Measurements from ENCODE around the gene SNRPA1.

Gene SNRPA1

DNA sequence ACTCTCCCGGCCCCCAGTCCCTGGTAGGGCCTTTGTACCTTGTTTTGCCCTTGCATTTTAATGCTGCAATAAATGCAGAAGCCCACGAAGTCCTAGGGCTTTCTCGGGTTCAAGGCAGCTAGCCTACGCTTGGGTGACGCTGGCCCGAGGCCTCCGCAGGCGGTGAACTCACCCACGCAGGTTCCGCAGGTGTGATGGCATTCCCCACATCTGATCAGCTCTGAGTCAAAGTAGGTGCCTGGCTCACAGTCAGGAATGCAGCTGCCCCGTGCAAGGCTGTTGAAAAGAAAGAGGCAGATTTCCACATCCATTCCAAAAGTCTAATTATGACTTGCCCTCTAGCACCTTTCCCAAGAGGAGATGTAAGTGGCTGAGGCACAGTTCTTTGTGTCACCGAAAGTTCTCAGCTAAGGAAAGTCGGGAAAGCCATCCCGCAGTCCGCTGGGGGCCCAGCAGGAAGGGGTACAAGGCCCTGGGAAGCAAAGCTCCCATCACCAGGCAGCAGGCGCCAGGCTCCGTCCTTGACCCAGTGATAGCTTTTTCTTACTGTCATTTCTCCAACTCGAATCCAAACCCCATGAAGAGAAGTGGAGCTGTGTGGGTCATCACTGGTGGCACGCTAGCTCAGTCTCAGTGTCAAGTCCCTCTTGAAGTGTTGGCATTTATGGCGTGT is 23.2 kb upstream of the SNRPA1 start:
- no peak for DNase-seq

DNA sequence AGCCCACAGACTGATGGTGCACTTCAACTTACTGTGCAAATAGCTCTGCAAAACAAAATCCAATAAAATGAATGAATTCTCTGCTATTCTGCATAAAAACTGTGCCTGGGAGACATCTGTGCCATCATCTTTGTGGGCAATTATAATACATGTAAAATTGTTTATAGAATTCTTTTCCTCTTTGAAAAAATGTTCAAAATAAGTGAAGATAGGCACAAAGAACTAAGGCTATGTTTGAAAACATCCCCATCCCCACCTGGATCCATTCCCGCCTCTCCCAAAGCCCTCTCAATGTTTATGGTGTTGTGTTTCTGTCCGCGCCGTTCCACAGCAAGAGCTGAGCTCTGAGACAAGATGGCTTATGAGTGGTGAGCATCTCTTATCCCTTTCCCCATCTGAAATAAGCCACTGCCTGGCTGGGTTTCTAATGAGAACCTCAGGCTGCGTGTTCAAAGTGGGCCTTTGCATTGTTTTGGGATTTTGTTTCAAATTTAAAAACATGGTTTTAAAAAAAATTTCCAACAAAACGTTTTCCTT is 22.4 kb upstream of the SNRPA1 start:
- no peak for DNase-seq

DNA sequence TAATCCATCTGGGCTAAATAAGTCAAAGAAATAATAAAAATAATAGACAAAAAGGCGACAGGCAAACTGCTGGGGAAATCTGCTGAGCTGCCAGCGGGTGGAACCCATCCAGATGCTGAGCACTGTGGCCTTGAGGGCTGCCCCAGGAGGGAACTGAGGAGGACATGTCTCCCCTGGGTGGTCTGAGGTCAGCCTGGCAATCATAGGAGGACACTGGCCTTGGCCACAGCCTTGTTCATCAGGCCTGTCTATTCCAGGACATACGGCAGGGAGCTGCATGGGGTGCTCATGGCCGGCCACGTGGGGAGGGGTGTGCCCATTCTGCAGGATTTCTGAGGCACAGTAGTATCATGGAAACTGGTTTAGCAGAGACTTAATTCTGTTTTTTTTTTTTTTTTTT is 21.5 kb upstream of the SNRPA1 start:
- DNase-seq: no peak

DNA sequence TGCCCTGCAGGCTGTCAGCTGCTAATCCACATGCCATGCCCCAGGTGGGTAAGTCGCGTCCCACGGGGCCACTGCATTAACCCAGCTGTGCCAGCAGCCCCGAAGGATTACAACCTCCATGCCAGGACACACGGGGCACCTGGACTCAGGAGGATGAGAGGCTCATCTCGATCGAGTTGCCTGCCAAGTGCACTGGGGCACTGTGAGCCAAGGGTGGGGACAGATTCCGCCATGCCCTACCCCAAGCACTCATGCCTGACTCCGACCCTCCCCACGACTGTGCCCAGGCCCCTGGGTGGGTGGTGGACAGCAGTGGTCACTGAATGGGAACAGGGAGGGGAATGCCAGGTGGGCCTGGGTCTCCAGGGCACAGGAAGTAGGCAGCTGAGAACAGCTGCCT is 20.7 kb upstream of the SNRPA1 start:
- DNase-seq: no peak

DNA sequence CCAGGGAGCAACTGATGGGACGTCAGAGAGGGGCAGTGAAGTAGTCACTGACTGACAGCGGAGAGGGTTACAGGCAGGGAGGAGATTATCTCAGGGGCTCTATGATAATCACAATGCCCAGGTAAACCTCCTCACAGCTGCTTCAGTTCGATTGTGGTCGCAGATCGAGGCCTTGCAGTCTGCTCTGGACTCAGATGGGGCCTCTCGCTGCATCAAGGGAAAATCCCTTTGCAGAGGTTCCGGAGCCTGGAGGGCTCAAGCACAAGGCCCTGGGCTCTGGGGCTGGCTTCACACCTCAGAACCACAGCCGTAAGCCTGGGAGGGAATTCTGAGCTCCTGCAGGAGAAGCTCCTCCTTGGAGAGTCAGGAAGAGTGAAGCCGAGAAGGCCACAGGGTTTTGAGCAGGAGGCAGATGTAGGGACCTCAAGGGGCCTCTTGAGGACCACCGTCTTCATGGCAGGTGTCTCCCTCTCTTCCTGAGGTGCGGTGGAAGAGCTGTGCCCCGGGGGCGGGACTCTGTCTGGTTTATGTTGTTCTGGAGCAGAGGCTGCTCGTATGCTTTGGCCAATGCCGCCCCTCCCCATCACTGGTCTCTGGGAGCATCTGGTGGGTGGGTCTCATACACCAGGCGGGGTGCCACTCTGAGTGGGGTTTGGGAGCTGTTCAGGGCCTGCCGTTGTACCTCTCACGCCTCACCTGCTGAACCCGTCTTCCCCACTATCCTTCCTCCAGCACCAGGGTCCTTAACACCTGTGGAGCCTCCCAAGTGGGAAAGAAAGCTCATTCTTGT is 19.5 kb upstream of the SNRPA1 start:
- no peak for DNase-seq

DNA sequence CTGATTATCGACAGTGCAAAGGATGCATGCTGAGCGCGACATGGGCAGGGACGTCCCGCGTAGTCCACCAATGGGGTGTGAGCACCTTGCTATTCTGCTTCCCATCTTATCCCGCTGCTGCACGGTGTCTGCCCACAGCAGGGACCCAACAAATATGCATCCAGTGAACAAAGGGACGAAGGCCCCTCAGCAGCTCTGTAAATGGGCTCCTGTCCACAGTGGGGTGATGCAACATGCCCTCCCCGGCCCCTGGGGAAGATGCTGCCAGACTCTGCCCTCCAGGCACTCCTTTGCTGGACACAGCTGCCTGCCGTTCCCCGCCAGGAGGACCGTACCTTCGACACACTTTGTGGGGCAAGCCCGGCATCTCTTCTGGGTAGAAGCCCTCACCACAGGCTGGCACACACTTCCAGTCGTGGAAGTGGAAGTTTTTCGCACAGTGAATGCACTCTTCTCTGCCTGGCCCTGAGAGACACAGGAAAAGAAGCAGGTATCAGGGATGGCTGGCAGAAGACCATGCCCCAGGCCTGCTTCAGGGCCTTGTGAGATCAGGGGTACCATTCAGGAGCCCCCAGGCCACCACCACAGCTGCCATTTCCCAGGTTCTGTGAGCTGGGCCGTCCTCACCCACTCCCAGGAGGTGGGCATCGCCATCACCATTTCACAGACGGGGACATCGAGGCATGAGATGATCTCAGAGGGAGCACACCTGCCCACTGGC is 18.2 kb upstream of the SNRPA1 start:
- no peak for DNase-seq

DNA sequence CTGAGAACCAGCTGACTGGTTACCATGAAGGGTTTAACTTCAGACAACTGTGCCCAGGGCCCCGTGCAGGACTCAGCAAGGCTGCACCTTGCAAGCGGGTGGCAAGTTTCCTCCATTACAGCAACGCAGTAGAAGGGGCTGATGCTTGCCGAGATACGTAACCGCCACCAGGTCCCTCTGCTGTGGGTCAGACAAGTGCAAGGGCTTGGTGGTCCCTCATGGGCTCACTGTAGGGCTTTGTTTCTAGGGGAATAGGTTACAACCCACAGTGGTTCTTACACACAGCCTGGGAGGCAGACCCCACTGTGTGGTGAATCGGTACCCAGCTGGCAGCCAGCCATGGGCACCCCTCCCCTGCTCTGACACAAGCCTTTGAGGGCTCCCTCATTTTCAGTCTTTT is 15.5 kb upstream of the SNRPA1 start:
- no peak for DNase-seq

DNA sequence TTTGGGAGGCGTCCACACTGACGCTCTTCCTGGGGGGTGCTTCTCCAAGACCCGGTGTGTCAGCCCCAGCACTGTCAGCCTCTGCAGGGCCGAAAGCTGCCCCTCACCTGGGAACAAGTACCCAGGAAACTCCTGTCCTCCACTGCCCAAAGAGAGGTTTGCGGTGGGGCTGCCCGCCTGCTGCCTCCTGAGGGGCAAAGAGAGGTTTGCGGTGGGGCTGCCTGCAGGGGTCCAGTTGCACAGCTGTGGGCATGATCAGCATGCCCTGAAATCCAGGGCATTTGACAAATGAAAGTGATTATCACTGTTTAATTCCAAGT is 15.1 kb upstream of the SNRPA1 start:
- no peak for DNase-seq

DNA sequence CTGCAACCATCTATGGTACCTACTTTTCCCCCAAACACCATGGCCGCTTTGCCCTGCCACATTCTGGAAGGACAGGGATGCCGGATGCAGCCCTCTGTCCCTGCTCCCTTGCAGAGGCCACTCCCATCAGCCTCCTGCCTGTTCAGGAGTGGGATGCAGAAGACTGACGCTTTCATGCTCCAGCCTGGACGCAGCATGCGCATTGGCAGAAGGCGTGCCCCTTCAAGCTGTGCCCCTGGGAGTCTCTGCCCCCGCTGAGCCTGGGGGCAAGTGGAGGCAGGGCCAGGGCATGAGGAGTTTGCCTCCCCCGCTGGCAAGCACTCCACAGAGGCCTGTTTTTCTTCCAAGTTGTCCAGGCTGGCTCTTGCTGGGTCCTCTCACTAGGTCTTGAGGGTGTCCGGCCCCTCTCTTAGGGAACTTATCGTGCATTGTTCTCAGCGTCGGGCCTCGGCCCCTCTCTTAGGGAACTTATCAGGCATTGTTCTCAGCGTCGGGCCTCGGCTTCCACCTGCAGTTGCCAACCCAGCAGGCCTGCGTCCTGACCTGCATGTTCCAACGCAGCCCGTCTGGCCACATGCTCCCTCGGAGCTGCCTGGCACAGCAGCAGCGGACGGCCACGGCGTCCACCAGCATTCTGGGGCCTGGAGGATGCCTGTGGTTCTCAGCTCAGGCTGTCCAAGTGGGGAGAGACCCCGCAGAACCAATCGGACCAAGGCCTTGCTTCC is 14.6 kb upstream of the SNRPA1 start:
- DNase-seq: no peak

DNA sequence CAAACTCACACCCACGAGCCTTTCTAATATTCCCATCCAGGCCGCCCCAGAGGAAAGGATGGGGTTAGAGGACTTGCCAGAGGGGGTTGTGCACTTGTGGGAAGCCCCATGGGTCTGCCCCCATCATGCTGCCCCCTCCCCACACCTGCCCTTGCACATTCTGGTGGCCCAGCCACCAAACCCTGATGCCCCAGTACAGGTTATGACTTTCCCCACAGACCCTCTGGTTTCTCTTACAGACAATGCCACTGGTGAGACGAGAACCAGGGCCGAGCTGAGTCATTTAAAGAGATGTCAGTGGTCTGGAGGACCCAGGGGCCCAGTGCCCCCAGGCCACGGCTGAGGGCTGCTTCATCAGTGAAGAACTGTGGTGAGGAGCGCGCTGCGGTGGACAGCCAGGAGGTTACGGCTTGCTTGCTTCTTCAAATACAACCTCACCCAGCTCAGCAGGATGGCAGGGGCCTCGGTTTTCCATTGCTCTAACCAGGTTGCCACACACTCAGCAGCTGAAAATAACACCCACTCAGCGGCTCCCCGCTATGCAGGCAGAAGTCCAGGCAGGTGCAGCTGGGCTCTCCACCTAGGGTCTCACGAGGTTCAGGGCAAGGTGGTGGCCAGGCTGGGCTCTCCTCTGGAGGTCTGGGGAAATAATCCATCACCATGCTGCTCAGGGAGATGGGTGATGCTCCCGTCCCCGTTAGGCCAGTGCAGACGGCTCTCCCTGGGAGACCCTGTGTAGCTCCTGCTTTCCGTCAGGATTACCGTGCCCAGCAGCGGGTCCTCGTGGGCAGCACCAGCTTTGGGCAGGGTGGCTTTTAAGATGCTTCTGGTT is 13.8 kb upstream of the SNRPA1 start:
- no peak for DNase-seq

DNA sequence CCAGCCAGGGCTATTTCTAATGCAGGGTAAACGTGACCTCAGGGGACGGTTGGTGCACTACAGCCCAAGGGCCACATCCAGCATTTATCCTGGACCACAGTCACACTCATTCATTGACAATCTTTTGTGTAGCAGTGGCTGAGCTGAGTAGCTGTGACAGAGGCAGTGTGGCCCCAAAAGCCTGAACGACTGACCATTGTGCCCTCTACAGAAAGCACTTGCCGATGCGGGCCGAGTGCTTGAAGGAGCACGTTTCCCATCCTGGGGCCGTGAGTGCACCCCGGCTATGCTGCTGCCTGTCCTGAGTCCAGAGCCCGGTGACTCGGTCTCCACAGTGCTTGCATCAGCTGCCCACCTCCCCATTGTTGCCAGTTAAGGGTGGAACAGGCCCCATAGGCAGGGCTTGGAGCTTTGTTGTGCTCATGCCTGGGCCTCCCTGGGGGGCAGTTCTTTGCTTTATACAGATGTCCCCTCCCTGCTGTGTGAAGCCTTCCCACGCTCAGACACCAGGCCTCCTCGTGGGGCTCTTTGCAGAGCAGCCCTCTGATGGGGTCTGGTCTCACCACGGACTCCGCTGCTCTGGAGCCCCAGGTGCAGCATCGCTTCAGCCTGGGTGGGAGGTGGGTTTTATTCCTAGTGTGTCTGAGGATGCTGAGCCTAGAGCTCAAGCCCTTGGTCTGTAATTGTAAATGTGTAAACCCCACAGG is 13.0 kb upstream of the SNRPA1 start:
- no peak for DNase-seq

DNA sequence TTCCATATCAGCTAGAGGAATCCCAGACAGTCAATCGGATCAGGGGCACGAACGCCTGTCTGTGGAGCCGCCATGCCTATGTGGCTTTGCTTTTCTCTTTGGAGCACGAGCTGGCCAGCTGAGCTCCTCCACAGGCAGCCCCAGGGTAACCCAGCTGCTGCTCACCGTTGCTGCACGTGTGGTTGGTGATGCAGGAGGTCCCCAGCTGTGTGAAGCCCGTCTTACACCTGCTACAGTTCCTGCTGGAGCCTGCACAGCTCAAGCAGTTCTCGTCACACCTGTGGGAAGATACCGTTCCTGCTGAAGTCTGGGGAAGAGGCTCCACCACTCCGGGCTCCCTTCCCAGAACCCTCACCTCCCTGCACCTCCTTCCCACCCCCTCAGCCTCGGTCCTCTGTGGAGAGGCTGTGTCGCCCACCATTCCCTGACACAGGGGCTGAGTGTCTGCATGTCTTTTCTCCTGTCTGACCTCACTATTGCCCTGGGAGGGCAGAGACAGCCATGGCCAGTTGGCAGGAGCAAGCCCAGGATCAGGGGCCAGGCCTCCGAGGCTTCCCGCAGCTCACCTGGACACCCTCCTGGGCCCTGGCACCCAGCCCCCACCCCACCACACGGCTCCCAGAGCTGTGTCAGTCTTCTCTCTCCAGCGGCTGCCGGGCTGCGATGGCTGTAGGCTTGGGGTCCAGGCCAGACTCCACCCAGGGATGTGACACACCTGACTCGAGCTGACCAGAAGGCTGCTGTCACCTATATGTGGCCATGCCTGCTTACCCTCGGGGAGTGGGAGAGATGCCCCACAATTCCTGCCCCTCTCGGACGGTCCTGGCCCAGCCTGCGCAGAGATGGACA is 12.2 kb upstream of the SNRPA1 start:
- peak in 1 of 2 experiments; percentile 19 for DNase-seq

DNA sequence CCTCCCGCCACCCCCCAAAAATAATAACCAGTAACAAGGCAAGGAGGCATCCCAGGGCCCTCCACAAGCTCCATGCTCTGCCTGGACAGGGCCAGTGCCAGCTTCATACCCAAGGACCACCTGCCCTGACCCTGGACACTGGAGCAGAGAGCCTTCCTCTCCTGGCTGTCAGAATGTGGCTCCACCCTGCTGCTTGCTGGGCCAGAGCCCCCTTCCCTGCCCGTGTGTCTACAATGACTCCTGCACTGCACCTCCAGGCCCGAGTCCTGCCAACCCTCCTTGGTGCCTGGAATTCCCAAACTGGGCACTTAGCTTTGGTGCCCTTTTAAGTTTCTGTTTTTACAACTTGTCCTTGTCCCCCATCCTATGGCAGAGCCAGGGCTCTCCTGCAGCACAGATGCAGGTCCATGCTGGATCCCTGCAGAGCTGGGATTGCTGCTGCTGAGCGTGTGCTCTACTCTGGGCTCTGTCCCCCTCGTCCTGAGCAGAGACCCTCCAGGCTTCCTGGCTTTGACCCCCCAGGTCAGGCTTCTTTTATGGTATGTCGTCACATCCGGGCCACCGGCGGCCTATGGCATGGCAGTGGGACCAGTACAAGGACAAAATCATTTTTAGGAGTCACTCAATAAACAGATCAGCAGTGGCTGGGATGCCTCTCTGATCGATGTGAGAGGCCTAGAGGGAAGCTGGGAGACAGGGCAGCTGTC is 11.4 kb upstream of the SNRPA1 start:
- no peak for DNase-seq

DNA sequence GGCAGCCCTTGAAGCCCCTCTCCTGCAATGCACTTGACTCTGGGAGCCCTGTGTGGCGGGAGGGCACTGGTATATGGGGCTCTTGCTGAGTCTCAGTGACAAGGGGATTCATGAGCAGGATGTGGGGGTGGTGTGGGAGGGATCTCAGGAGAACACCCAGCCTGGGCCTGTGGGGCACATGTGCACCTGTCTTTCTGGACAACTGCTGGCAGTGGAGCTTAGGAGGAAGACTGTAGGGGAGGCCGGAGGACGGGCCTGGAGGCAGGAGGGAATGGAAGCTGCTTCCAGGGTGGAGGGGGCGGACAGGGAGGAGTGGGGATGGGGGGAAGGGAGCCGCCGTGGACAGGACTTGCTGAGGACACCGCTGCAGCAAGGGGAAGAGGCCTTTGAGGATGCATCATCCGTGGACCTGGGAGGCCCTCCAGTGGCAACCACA is 10.8 kb upstream of the SNRPA1 start:
- DNase-seq: no peak

DNA sequence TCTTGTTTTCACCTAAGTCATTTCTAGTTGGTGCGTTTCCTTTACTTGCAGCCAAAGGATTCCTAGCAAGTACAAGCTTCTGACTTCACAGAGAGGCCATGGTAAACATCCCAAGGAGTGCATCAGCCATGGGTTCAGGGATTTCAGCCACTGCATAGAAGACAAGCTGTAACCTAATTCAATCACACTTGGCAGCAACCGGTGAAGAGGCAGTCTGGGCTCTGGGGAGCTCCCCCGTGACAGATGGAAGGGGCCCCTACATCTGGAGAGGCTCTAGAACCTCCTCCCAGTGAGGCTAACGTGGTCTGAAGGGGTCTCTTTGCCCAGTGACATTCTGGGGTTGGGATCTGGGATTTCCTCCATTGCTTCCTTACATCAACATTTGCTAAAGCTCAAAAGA is 8.4 kb upstream of the SNRPA1 start:
- DNase-seq: no peak

DNA sequence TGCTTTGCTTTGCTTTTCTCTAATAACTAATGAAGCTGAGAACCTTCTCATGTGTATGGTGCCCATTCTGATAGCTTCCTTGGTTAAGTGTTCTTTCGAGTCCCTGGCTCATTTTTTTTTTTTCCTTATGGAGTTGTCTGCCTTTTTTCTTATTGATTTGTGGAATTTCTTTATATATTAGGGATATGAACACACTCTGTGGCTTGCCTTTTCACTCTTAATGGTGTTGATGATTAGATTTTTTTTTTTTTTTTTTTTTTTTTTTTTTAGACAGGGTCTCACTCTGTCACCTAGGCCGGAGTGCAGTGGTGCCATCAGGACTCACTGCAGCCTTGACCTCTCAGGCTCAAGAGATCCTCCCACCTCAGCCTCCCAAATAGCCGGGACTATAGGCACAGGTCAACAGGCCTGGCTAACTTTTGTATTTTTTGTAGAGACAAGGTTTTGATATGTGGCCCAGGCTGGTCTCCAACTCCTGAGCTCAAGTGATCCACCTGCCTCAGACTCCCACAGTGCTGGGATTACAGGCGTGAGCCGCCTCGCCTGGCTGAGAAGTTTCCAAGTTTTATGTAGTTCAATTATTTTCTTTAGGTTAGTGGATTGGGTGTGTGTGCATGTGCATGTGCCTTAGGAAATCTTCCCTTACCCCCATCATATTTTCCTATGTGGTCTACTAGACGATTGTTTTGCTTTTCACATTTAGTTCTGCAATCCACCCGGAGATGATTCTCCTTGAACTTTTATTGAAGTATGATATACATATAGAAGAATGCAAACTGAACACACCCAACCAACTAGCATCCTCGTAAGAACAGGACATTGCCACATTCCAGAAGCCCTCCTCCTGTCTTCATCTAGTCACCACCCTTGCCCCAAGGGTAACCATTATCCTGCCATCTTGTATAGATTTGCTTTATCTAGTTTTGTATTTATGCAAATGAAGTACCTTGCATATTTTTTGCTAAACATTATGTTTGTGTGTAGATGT is 1.7 kb upstream of the SNRPA1 start:
- peak in 1 of 2 experiments; percentile 14 for DNase-seq

DNA sequence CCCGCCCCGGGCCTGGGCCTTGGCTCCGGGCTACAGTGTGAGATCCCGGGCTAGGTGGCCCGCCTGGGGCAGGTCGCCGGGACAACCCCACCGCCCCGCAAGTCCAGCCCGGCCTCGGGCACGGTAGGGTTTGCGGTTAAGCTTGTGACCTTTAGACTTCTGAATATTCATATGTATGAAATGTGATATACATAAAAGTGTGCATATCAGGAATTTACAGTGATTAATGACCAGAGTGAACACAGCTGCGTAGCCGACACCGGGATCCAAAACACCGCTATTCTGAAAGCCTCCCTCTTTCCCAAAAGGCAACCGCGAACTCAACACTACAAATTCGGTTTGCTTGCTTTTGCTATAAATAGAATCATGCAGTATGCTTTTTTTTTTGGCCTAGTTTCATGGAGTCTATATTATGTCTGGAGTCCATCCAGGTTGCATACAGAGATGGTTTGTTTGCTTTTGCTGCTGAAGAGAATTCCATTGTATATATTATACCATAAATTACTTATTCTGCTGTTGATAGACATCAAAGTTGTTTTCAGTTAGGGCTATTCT is 636 bp upstream of the SNRPA1 start:
- peak; percentile 65 to 83 for DNase-seq

DNA sequence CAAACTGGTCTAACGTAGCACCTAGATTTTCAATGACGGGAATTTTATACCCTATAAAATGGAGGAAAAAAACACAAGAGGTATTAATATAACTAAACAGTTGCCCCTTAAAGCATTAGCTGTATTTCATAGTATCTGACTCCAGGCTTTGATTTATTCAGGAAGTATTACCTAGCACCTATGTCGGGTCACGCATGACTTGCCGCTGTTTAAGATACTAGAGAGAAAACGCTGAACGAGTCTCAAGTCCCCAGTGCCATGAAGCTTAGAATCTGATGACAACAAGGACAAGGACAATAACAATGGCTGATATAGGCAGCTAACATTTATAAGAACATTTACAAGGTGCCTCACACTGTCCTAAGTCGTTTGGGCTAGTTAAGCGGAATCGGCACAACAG is 1.9 kb downstream of the SNRPA1 start:
- peak in 1 of 2 experiments; percentile 17 for DNase-seq
